Peyer's patch (tissue), 4 donors: ENCODE results near the gene MRGPRD.

ENCODE experiments used
- CTCF ChIP-seq, 6 experiments: fragments of 450-650 bp in 4 of 6; fragments of 200-600 bp in 2 of 6; sonication (generic) in 1 of 6; IDR thresholded peaks; one replicate each; pipeline ENCODE4 v1.5.1; 2017 to 2019; ENCODE audit warnings: antibody characterized with exemption in 6 of 6, mild to moderate bottlenecking in 3 of 6, moderate library complexity in 1 of 6
- POLR2A ChIP-seq, 2 donors: fragments of 450-650 bp; IDR thresholded peaks; one replicate each; pipeline ENCODE4 v1.5.1; 2017; ENCODE audit warnings: antibody characterized with exemption in 2 of 2, mild to moderate bottlenecking in 2 of 2, moderate library complexity in 2 of 2

GRCh38 chr11:68978626-68978930 lies 2.2 kb downstream of the MRGPRD start:
- no peak for TF ChIP-seq POLR2A (IDR thresholded peaks at IDR 0.05)
- TF ChIP-seq CTCF (IDR thresholded peaks at IDR 0.05), result no peak
